ENCODE data around the gene EDA.

EDA gene

DNA sequence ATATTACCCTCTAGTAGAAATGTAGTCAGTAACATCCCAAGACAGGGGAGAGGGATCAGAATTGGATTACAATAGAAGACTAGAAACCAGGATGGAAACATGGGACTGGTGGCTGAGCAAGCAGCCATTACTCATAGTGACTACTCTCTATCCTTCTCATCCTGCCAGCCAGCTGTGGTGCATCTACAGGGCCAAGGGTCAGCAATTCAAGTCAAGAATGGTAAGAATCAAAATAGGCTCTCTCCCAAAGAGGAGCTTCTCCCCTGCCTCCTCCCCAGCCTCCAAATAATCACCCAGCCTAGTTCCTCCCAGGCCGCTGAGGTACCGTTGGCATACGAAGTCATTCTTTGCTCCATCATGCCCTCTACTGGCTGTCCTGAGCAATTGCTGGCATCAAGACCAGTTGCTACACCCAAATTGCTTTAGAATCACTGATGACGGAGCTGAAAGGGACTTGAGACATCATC, 414.4 kb downstream of the EDA start:
- H3K27me3 ChIP-seq (replicated peaks; ENCODE audit: control insufficient read depth, insufficient read depth, low read length, poor library complexity, severe bottlenecking) = no peaks in the 10 kb centered on the region

DNA sequence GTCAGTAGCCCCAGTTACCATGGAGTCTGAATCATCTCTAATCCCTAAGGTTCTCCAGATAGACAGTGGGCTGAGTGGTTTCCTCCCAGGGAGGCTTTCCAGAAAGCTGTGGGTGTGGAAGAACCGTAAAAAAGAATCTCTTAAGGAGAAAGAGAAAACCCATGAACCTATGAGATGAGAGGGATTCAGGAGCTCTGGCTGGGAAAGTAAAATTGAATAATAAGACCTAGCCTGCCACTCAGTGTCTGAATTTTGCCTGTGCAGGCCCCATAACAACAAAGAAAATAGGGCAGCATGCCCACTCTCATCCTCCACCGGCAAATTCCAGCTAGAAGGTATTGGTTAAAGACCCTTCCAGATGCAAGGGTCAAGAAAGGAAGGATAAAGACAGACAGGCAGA, 416.9 kb downstream of the EDA start:
- no peaks in the 10 kb centered on the region for H3K36me3 ChIP-seq (ENCODE audit: control insufficient read depth, insufficient read depth, low read length)
- DNase-seq = no peak

More for the DNA sequence above, 414.4 kb downstream of the EDA start:
- no peaks in the 10 kb centered on the region for H3K9me3 ChIP-seq (ENCODE audit: control insufficient read depth, low read length)
- no peak overlapping the region for H3K27ac ChIP-seq (ENCODE audit: insufficient read depth, low read length, poor library complexity, severe bottlenecking)
- DNase-seq = no peak
- no peak overlapping the region for H3K4me3 ChIP-seq (ENCODE audit: insufficient read depth, low read depth, low read length, poor library complexity, severe bottlenecking)
- peaks cover 6% of the 10 kb centered on the region for H3K4me1 ChIP-seq (ENCODE audit: control insufficient read depth, insufficient read depth, low read length, poor library complexity, severe bottlenecking)
- H3K36me3 ChIP-seq (ENCODE audit: control insufficient read depth, insufficient read depth, low read length) = no peaks in the 10 kb centered on the region

DNA sequence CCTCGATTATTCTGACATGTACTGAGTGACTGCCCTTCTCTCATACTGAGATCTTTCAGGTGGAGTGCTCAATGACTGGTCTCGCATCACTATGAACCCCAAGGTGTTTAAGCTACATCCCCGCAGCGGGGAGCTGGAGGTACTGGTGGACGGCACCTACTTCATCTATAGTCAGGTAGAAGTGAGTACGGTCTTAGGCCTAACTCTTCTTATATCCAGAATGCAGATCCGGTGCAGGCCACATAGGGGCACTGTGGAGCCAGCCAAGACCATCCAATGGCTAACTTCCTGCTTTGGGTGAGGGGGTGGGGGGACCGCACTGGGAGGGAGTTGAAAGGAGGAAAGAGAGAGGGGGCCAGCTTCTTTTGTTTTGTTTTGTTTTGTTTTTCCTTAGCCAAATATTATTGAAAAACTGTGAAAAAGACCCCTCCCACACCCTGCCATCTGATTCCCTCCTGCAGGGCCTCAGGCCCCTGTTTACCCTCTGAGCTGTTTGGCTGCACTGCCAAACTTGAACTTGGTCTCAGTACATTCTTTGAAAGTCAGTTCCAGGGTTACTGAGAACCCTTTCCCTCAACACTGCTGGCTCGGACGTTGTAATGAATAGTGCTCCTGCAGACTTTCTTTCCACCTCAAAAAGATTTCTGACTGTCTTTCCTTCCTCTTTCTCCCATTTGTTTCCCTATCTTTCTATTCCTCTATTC, 417.6 kb downstream of the EDA start:
- no peak for DNase-seq
- no peaks in the 10 kb centered on the region for H3K36me3 ChIP-seq (ENCODE audit: control insufficient read depth, insufficient read depth, low read length)
- no peak overlapping the region for H3K4me3 ChIP-seq (ENCODE audit: insufficient read depth, low read depth, low read length, poor library complexity, severe bottlenecking)
- no peak overlapping the region for H3K27ac ChIP-seq (ENCODE audit: insufficient read depth, low read length, poor library complexity, severe bottlenecking)
- H3K27me3 ChIP-seq (replicated peaks; ENCODE audit: control insufficient read depth, insufficient read depth, low read length, poor library complexity, severe bottlenecking) = no peaks in the 10 kb centered on the region
- no peaks in the 10 kb centered on the region for H3K4me1 ChIP-seq (ENCODE audit: control insufficient read depth, insufficient read depth, low read length, poor library complexity, severe bottlenecking)
- no peaks in the 10 kb centered on the region for H3K9me3 ChIP-seq (ENCODE audit: control insufficient read depth, low read length)

More for the DNA sequence above, 416.9 kb downstream of the EDA start:
- H3K4me1 ChIP-seq (ENCODE audit: control insufficient read depth, insufficient read depth, low read length, poor library complexity, severe bottlenecking) = no peaks in the 10 kb centered on the region
- no peaks in the 10 kb centered on the region for H3K9me3 ChIP-seq (ENCODE audit: control insufficient read depth, low read length)
- H3K4me3 ChIP-seq (ENCODE audit: insufficient read depth, low read depth, low read length, poor library complexity, severe bottlenecking) = no peak overlapping the region
- H3K27ac ChIP-seq (ENCODE audit: insufficient read depth, low read length, poor library complexity, severe bottlenecking) = no peak overlapping the region
- H3K27me3 ChIP-seq (replicated peaks; ENCODE audit: control insufficient read depth, insufficient read depth, low read length, poor library complexity, severe bottlenecking) = no peaks in the 10 kb centered on the region

DNA sequence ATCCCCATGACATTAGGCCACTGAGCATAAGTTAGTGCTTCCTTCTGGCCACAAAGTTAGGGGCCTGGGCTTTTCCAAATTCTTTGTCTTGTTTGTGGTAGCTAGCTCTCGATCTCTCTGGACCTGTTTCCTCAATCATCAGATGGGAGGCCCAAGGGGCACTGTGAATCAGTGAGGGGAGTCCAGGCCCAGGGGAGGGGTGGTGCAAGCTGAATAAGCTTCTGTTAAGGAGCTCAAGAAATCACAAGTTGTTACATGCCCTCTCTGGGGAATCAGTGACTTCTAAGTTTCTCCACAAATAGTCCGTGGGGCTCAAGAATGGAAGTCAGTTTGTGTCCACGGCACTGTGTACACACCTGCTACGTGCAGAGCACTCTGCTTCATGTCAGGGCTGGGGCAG, 418.7 kb downstream of the EDA start:
- no peak overlapping the region for H3K4me3 ChIP-seq (ENCODE audit: insufficient read depth, low read depth, low read length, poor library complexity, severe bottlenecking)
- H3K36me3 ChIP-seq (ENCODE audit: control insufficient read depth, insufficient read depth, low read length) = no peaks in the 10 kb centered on the region
- H3K27ac ChIP-seq (ENCODE audit: insufficient read depth, low read length, poor library complexity, severe bottlenecking) = no peak overlapping the region
- H3K4me1 ChIP-seq (ENCODE audit: control insufficient read depth, insufficient read depth, low read length, poor library complexity, severe bottlenecking) = no peaks in the 10 kb centered on the region
- no peaks in the 10 kb centered on the region for H3K27me3 ChIP-seq (replicated peaks; ENCODE audit: control insufficient read depth, insufficient read depth, low read length, poor library complexity, severe bottlenecking)
- H3K9me3 ChIP-seq (ENCODE audit: control insufficient read depth, low read length) = no peaks in the 10 kb centered on the region
- no peak for DNase-seq

GRCh38 chrX:70038515-70038914, 422.6 kb downstream of the EDA start:
- Histone ChIP-seq H3K27ac (ENCODE audit: insufficient read depth, low read length, poor library complexity, severe bottlenecking) (no peak overlapping the region), H3K4me1 (ENCODE audit: control insufficient read depth, insufficient read depth, low read length, poor library complexity, severe bottlenecking) (no peaks in the 10 kb centered on the region), H3K36me3 (ENCODE audit: control insufficient read depth, insufficient read depth, low read length) (no peaks in the 10 kb centered on the region), H3K4me3 (ENCODE audit: insufficient read depth, low read depth, low read length, poor library complexity, severe bottlenecking) (no peak overlapping the region), H3K27me3 (replicated peaks; ENCODE audit: control insufficient read depth, insufficient read depth, low read length, poor library complexity, severe bottlenecking) (no peaks in the 10 kb centered on the region), H3K9me3 (ENCODE audit: control insufficient read depth, low read length) (no peaks in the 10 kb centered on the region)
- no peak for DNase-seq

DNA sequence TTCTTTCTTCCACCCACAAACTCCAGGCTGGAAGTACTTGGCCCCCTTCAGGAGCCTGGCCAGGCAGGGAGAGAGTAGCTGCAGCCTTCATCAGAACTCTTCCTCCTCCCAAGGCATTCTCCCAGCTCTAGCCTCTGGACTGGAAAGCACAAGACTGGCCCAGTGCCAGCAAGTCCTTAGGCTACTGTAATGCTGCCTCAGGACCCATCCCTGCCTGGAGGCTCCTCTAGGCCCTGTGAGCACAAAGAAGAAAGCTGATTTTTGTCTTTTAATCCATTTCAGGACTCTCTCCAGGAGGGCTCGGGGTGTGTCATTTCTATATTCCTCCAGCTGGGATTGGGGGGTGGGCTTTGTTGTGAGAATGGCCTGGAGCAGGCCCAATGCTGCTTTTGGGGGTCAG, 423.0 kb downstream of the EDA start:
- DNase-seq = no peak
- H3K4me3 ChIP-seq (ENCODE audit: insufficient read depth, low read depth, low read length, poor library complexity, severe bottlenecking) = no peak overlapping the region
- H3K36me3 ChIP-seq (ENCODE audit: control insufficient read depth, insufficient read depth, low read length) = no peaks in the 10 kb centered on the region
- H3K27me3 ChIP-seq (replicated peaks; ENCODE audit: control insufficient read depth, insufficient read depth, low read length, poor library complexity, severe bottlenecking) = no peaks in the 10 kb centered on the region
- H3K9me3 ChIP-seq (ENCODE audit: control insufficient read depth, low read length) = no peaks in the 10 kb centered on the region
- H3K4me1 ChIP-seq (ENCODE audit: control insufficient read depth, insufficient read depth, low read length, poor library complexity, severe bottlenecking) = no peaks in the 10 kb centered on the region
- H3K27ac ChIP-seq (ENCODE audit: insufficient read depth, low read length, poor library complexity, severe bottlenecking) = no peak overlapping the region

- no peak overlapping the region for H3K27ac ChIP-seq (ENCODE audit: insufficient read depth, low read length, poor library complexity, severe bottlenecking)
- no peak for DNase-seq
These were observed 423.8 kb downstream of the EDA start for GRCh38 chrX:70039758-70040157.

GRCh38 chrX:70041993-70042392, 426.1 kb downstream of the EDA start:
- no peaks in the 10 kb centered on the region for H3K9me3 ChIP-seq (ENCODE audit: control insufficient read depth, low read length)
- H3K36me3 ChIP-seq (ENCODE audit: control insufficient read depth, insufficient read depth, low read length) = no peaks in the 10 kb centered on the region
- H3K27ac ChIP-seq (ENCODE audit: insufficient read depth, low read length, poor library complexity, severe bottlenecking) = no peak overlapping the region
- no peak for DNase-seq
- H3K4me1 ChIP-seq (ENCODE audit: control insufficient read depth, insufficient read depth, low read length, poor library complexity, severe bottlenecking) = no peaks in the 10 kb centered on the region
- H3K27me3 ChIP-seq (replicated peaks; ENCODE audit: control insufficient read depth, insufficient read depth, low read length, poor library complexity, severe bottlenecking) = no peaks in the 10 kb centered on the region
- no peak overlapping the region for H3K4me3 ChIP-seq (ENCODE audit: insufficient read depth, low read depth, low read length, poor library complexity, severe bottlenecking)

More at GRCh38 chrX:70039758-70040157, 423.8 kb downstream of the EDA start:
- Histone ChIP-seq H3K4me3 (ENCODE audit: insufficient read depth, low read depth, low read length, poor library complexity, severe bottlenecking) (no peak overlapping the region), H3K36me3 (ENCODE audit: control insufficient read depth, insufficient read depth, low read length) (no peaks in the 10 kb centered on the region), H3K9me3 (ENCODE audit: control insufficient read depth, low read length) (no peaks in the 10 kb centered on the region), H3K27me3 (replicated peaks; ENCODE audit: control insufficient read depth, insufficient read depth, low read length, poor library complexity, severe bottlenecking) (no peaks in the 10 kb centered on the region), H3K4me1 (ENCODE audit: control insufficient read depth, insufficient read depth, low read length, poor library complexity, severe bottlenecking) (no peaks in the 10 kb centered on the region)

DNA sequence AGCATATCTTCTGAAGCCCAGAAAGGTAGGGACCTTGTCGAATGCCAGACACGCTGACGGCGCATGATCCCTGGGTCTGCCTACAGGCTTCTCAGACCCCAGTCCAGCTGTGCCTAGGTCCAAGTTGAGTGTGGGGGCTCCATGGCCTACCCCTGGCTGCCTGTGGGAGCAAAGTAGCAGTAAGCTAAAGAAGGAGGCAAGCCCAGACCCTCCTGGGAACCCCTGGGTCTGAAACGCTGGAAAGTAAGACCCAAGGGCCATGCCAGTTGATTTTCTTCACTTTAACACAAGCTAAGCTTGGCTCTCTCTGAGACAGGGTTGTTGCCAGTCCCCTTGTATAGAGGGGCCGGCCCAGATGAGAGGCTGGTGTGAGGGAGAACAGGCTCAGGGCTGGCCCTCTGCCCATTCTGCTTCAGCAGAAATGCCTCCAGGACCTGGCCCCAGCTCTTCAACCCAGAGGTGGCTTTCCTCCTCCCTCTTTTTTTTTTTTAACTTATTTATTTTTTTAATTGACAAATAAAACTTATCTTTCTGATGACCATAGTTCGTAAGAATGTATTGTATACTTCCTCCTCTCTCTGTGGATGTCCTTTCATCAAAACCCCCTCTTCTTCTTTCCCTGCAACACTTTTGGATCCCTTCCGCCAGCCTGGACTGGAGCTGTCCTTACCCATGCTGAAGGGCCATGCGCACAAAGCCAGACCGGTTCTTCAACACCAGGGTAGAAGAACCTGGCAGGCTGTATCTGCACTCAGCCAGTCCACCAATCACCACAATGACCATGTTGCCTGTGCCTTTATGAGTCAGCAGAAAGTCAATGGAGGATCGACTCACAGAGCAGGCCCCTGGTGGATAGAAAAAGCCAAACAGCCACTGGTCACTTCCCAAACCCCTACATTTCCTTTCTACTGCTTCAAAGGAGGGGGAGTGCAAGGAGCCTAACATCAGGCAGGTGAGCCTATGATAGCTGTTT, 426.8 kb downstream of the EDA start:
- no peak for DNase-seq
- Histone ChIP-seq H3K9me3 (ENCODE audit: control insufficient read depth, low read length) (no peaks in the 10 kb centered on the region), H3K27ac (ENCODE audit: insufficient read depth, low read length, poor library complexity, severe bottlenecking) (no peak overlapping the region), H3K36me3 (ENCODE audit: control insufficient read depth, insufficient read depth, low read length) (no peaks in the 10 kb centered on the region), H3K27me3 (replicated peaks; ENCODE audit: control insufficient read depth, insufficient read depth, low read length, poor library complexity, severe bottlenecking) (no peaks in the 10 kb centered on the region), H3K4me1 (ENCODE audit: control insufficient read depth, insufficient read depth, low read length, poor library complexity, severe bottlenecking) (no peaks in the 10 kb centered on the region), H3K4me3 (ENCODE audit: insufficient read depth, low read depth, low read length, poor library complexity, severe bottlenecking) (no peak overlapping the region)

DNA sequence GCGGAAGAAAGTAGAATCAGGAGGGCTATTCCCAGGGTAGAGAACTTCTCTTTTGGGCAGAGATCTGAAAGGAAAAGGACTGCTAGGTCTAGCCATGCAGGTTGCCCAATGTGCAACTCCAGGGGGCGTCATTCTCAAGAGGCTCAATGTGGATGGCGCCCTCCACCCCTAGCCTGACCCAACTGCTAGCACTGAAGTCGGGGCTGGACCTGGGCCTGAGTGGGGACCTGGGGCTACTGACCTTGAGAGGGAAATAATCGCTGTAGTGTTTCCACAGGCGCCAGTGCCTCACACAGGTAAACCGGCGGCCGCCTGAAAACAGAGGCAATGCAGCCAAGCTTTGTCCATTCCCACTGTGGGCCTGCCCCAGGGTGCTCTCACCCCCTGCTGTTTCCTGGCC, 427.8 kb downstream of the EDA start:
- Histone ChIP-seq H3K27ac (ENCODE audit: insufficient read depth, low read length, poor library complexity, severe bottlenecking) (no peak overlapping the region), H3K27me3 (replicated peaks; ENCODE audit: control insufficient read depth, insufficient read depth, low read length, poor library complexity, severe bottlenecking) (no peaks in the 10 kb centered on the region), H3K9me3 (ENCODE audit: control insufficient read depth, low read length) (no peaks in the 10 kb centered on the region), H3K36me3 (ENCODE audit: control insufficient read depth, insufficient read depth, low read length) (no peaks in the 10 kb centered on the region), H3K4me3 (ENCODE audit: insufficient read depth, low read depth, low read length, poor library complexity, severe bottlenecking) (no peak overlapping the region), H3K4me1 (ENCODE audit: control insufficient read depth, insufficient read depth, low read length, poor library complexity, severe bottlenecking) (no peaks in the 10 kb centered on the region)
- no peak for DNase-seq
